Mucosa of rectum (tissue), 2 donors: ENCODE results near the gene PKP4.

Source experiments
- H3K27ac ChIP-seq, 2 donors: one replicate each; pipeline ENCODE4 v1.7.0; 2013; ENCODE audit warnings: inconsistent platforms in 2 of 2, low read depth in 2 of 2, low read length in 2 of 2
- H3K27me3 ChIP-seq, 2 donors: one replicate each; pipeline ENCODE4 v1.7.0; 2013; ENCODE audit warnings: low read length in 2 of 2; ENCODE audit not compliant: control insufficient read depth in 2 of 2, insufficient read depth in 2 of 2
- H3K36me3 ChIP-seq, 2 donors: one replicate each; pipeline ENCODE4 v1.7.0; 2013; ENCODE audit warnings: low read length in 2 of 2; ENCODE audit not compliant: control insufficient read depth in 2 of 2, insufficient read depth in 2 of 2
- H3K4me1 ChIP-seq, 2 donors: one replicate each; pipeline ENCODE4 v1.7.0; 2013; ENCODE audit warnings: low read length in 2 of 2, mild to moderate bottlenecking in 1 of 2; ENCODE audit not compliant: control insufficient read depth in 2 of 2, insufficient read depth in 2 of 2
- H3K4me3 ChIP-seq, 2 donors: one replicate each; pipeline ENCODE4 v1.7.0; 2013; ENCODE audit warnings: low read length in 2 of 2
- H3K9ac ChIP-seq, 2 donors: one replicate each; pipeline ENCODE4 v1.7.0; 2013; ENCODE audit warnings: low read length in 2 of 2, low read depth in 1 of 2, mild to moderate bottlenecking in 1 of 2
- H3K9me3 ChIP-seq, 2 donors: one replicate each; pipeline ENCODE4 v1.7.0; 2013; ENCODE audit warnings: low read length in 2 of 2; ENCODE audit not compliant: control insufficient read depth in 2 of 2
- donor health status: healthy.
- donor health status: Normal muscosa, but diverticular disease.

PKP4 gene

DNA sequence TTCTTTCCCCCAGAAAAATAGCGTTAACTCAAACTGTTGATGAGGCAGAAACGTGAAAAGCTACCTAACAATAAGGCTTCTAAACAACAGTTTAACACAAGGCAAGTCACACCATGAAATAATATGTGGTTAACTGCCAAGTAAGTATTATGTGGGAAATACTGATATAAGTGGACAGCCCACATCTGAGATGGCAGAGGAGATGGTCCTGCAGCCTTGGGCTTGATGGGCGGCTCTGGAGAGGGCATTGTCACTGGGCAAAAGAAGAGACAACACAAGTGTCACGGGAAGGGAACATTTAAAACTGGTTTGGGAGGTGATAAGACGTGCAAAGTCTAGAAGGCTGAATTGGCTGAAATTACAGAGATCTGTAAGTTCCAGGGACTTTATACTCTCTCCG lies 147.2 kb downstream of the PKP4 start:
- Histone ChIP-seq H3K9ac (no peak overlapping the region), H3K4me1 (peaks cover 0 to 9% of the 10 kb centered on the region in 2 donors), H3K9me3 (no peaks in the 10 kb centered on the region), H3K4me3 (no peak overlapping the region), H3K27ac (no peak overlapping the region), H3K27me3 (no peaks in the 10 kb centered on the region), H3K36me3 (no peaks in the 10 kb centered on the region)

DNA sequence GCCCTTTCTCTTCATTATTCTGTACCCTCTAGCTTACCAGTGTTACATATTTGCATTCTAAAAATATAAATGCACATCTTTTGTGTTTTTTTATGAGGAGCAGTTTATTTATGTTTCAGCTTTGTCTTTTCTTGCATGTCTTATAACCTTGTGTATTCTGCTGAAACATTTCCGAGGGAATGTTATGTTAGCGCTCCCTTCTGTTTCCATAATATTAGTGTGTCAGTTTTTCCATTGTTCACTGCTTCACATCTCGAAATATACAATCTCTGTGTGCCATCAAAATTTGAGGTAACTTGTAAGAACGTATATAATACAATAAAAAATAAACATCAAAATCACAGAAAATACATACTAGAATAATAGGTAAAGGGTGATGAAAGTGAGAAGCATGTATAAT lies 153.3 kb downstream of the PKP4 start:
- H3K27me3 ChIP-seq: no peaks in the 10 kb centered on the region
- H3K4me3 ChIP-seq: no peak overlapping the region
- H3K9ac ChIP-seq: no peak overlapping the region
- no peaks in the 10 kb centered on the region for H3K4me1 ChIP-seq
- H3K36me3 ChIP-seq: no peaks in the 10 kb centered on the region
- H3K9me3 ChIP-seq: no peaks in the 10 kb centered on the region
- no peak overlapping the region for H3K27ac ChIP-seq

DNA sequence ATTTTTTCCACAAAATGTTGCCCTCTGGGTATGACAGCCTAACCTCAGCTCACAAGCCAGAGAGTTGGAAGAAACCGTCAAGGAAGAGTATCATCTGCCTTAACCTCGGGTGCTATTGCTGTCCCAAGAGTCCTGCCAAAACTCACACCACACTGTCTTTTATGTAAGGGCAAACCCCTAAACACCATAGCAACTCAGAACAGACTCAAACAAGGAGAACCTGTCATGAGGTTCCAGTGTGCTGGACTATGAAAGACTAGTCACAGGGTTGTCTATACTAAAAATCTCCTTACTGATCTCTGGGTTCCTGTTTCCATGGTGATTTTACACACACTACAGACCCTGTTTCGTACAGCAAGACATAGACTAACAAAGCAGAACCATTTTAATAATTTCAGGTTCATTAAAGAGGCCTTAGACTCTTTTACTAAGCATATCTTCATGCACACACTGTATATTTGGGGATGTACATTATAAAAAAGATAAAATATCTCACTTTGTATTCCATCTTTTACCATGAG lies 159.8 kb downstream of the PKP4 start:
- no peaks in the 10 kb centered on the region for H3K27me3 ChIP-seq
- no peaks in the 10 kb centered on the region for H3K4me1 ChIP-seq

DNA sequence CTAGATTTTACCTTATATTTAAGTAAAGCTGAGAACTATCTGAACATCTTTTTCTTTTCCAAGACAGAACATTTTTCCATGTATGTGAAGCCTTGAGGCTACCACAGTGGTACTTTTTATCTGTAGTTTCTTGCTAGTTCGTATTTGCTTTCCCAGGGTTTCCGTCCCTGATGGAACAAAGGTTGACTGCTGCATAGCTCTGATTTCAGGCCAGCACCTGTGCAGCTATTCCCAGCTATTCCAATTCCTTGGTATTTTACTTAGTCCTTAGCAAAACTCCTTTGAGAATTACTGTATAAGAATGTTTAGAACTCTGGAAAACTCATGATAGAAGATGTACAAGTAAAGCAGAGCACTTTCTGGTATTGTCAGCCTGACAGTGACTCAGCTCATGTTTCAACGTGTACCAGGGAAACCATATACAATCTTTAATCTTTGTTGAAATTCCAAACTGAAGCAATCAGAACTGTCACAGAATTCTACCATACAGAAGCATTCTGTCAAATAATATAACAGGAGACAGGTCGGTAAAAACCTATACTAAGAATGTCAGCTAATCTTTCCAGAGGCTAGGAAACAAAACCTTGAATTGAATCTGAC lies 162.2 kb downstream of the PKP4 start:
- H3K36me3 ChIP-seq: peaks cover 6 to 15% of the 10 kb centered on the region in 2 donors
- H3K4me3 ChIP-seq: no peak overlapping the region
- no peak overlapping the region for H3K27ac ChIP-seq
- no peaks in the 10 kb centered on the region for H3K4me1 ChIP-seq
- no peaks in the 10 kb centered on the region for H3K9me3 ChIP-seq
- H3K27me3 ChIP-seq: no peaks in the 10 kb centered on the region
- H3K9ac ChIP-seq: no peak overlapping the region

More for the DNA sequence above, 159.8 kb downstream of the PKP4 start:
- Histone ChIP-seq H3K36me3 (peaks cover 0 to 6% of the 10 kb centered on the region in 2 donors), H3K4me3 (no peak overlapping the region), H3K9ac (no peak overlapping the region), H3K27ac (no peak overlapping the region), H3K9me3 (no peaks in the 10 kb centered on the region)

DNA sequence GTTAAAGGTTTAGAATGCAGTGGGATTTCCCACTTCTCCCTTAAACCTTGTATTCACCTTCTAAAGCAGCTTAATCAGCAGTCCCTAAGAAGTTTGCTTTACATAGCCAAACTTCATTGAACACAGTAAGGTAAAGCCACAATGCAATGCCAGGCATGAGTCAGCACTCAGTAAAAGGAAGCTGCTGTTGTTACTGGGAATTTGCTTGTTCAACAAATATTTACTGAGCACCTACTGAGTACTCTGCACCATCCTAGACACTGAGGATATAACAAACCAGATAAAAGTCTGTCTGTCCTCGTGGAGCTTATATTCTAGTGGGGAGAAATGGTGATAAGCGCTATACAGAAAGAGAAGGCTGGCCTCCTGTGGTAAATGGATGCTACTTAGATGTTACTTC lies 162.7 kb downstream of the PKP4 start:
- Histone ChIP-seq H3K9me3 (no peaks in the 10 kb centered on the region), H3K4me1 (no peaks in the 10 kb centered on the region), H3K4me3 (no peak overlapping the region), H3K36me3 (peaks cover 6 to 15% of the 10 kb centered on the region in 2 donors), H3K9ac (no peak overlapping the region), H3K27ac (no peak overlapping the region), H3K27me3 (no peaks in the 10 kb centered on the region)

DNA sequence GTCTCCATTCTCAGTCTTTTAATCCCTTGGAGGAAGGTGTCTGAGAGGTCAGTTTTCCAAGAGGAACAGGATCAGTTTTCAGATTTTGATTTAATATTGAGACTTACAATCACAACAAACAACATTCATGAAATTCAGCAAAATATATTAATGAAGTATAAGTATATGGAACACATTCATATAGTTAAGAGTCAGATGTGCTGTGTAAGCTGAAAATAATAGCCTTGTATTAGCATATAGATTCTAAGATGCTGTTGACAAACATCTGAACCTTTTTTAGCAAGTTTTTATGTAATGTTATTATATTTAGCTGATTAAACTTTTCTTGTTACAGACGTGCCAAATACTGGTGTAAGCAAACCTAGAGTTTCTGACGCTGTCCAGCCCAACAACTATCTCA lies 163.9 kb downstream of the PKP4 start:
- peaks cover 11 to 22% of the 10 kb centered on the region in 2 donors for H3K36me3 ChIP-seq
- H3K4me3 ChIP-seq: no peak overlapping the region
- no peak overlapping the region for H3K27ac ChIP-seq
- H3K9me3 ChIP-seq: no peaks in the 10 kb centered on the region
- no peaks in the 10 kb centered on the region for H3K4me1 ChIP-seq
- no peaks in the 10 kb centered on the region for H3K27me3 ChIP-seq
- H3K9ac ChIP-seq: no peak overlapping the region

DNA sequence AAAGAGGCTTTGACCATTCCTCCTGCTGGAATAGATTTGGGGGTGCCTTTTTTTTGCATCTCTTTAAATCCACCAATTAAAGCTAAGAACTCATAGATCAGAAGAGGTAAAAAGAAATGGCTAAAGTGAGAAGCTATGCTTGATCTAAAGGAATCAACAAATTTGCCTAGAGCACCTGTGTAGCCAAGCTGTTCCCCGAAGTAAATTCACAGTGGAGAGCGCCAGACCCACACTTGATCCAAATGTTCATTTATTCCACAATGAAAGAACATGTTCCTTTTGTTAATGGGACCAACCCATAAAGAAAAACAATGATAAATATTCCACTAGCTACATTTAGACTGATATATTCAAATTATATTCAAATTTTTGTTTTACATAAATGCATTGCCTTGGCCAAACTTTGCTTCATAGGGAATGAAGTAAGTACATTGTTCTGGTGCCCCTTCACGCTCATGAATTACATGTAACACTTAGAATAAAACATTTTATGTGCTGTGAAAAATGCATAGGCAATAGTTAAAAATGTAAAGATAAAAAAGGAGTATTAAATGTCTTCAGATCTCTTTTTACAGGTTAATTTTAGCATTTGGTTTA lies 167.4 kb downstream of the PKP4 start:
- H3K9me3 ChIP-seq: no peaks in the 10 kb centered on the region

DNA sequence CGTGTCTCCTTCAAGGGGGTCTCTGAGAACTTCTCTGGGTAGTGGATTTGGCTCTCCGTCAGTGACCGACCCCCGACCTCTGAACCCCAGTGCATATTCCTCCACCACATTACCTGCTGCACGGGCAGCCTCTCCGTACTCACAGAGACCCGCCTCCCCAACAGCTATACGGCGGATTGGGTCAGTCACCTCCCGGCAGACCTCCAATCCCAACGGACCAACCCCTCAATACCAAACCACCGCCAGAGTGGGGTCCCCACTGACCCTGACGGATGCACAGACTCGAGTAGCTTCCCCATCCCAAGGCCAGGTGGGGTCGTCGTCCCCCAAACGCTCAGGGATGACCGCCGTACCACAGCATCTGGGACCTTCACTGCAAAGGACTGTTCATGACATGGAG lies 168.2 kb downstream of the PKP4 start:
- H3K9ac ChIP-seq: no peak overlapping the region
- no peak overlapping the region for H3K4me3 ChIP-seq
- H3K27ac ChIP-seq: no peak overlapping the region
- H3K36me3 ChIP-seq: peaks cover 11 to 22% of the 10 kb centered on the region in 2 donors
- H3K4me1 ChIP-seq: no peaks in the 10 kb centered on the region
- H3K27me3 ChIP-seq: no peaks in the 10 kb centered on the region
- H3K9me3 ChIP-seq: no peaks in the 10 kb centered on the region

More for the DNA sequence above, 167.4 kb downstream of the PKP4 start:
- H3K27me3 ChIP-seq: no peaks in the 10 kb centered on the region
- no peak overlapping the region for H3K9ac ChIP-seq
- no peak overlapping the region for H3K4me3 ChIP-seq
- H3K27ac ChIP-seq: no peak overlapping the region
- H3K36me3 ChIP-seq: peaks cover 11 to 22% of the 10 kb centered on the region in 2 donors
- H3K4me1 ChIP-seq: no peaks in the 10 kb centered on the region

DNA sequence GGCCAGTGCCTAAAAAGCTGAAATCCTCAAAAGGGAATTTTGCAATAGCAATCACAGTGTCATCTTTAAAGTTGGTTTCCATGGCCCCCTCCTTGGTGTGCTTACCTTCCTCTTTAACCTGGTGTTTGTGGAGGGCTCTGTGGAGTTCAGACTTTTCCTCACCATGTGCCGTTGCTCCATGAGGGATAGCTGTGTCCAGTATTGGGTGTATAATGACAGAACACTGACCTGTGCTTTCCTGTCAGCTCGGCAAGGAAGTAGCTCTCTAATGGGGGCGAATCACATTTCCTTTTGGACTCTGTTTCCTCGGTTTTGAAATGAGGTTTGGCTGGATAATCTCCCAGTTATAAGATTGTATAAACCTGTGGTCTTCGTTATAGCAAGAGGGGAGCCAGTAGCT lies 172.4 kb downstream of the PKP4 start:
- H3K36me3 ChIP-seq: peaks cover 17 to 20% of the 10 kb centered on the region in 2 donors
- H3K27me3 ChIP-seq: no peaks in the 10 kb centered on the region
- no peak overlapping the region for H3K4me3 ChIP-seq
- H3K9ac ChIP-seq: no peak overlapping the region
- H3K27ac ChIP-seq: no peak overlapping the region
- H3K9me3 ChIP-seq: no peaks in the 10 kb centered on the region
- H3K4me1 ChIP-seq: no peaks in the 10 kb centered on the region

DNA sequence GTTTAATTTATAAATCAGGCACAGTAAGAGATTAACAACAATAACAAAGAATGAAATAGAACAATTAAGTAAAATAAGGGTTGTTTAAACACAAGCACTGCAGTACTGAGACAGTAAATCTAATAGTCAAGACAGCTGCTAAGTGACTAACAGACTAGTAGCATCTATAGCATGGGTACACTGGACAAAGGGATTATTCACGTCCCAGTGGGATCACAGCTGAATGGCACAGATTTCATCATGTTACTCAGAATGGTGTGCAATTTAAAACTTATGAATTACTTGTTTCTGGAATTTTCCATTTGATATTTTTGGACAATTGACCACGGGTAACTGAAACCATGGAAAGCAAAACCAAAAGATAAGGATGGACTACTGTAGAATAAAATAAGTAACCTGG lies 176.5 kb downstream of the PKP4 start:
- Histone ChIP-seq H3K27ac (no peak overlapping the region), H3K36me3 (peaks cover 15 to 17% of the 10 kb centered on the region in 2 donors), H3K27me3 (no peaks in the 10 kb centered on the region), H3K4me3 (no peak overlapping the region), H3K9ac (no peak overlapping the region), H3K9me3 (no peaks in the 10 kb centered on the region), H3K4me1 (no peaks in the 10 kb centered on the region)
